Gastrocnemius medialis (tissue), 4 donors: ENCODE data around the gene TAS2R41.

ENCODE experiments used
- POLR2A ChIP-seq, 2 donors: fragments of 450-650 bp; IDR thresholded peaks; one replicate each; pipeline ENCODE4 v1.6.1; 2017; ENCODE audit warnings: antibody characterized with exemption in 2 of 2, mild to moderate bottlenecking in 2 of 2, moderate library complexity in 2 of 2
- TF ChIP-seq, protein P1 (sequence below), 5 experiments: fragments of 450-650 bp in 3 of 5; fragments of 200-600 bp in 2 of 5; sonication (generic) in 2 of 5; IDR thresholded peaks in 4 of 5; conservative IDR thresholded peaks in 1 of 5; 1 replicate in 4 of 5; 2 replicates in 1 of 5; pipeline ENCODE4 v1.5.1; 2016 to 2019; ENCODE audit warnings: antibody characterized with exemption in 5 of 5, mild to moderate bottlenecking in 3 of 5, moderate library complexity in 3 of 5

DNA sequence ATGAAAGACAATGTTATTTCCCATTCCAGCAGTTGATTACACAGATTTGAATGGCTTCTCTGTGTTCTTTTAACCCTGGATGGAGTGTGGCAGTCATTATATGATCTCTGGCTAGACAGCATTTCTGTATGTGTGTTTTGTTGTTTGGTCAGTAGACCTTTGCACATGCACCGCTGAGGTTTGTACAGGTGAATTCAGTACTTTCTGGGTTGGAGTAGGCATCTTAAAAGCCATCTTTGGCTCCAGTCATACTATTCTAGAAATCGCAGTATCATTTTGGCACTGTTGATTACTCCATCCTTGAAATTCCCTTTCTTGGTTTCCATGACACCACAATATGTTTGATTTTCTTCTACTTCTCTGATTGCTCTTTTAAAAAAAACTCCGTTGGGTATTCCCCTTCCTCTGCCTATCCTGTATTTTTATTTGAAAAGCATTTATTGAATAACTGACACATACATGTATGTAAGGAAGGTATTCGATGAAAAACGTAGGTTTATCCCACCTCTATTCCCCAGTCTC, 29.9 kb downstream of the TAS2R41 start:
- TF ChIP-seq, protein P1, sequence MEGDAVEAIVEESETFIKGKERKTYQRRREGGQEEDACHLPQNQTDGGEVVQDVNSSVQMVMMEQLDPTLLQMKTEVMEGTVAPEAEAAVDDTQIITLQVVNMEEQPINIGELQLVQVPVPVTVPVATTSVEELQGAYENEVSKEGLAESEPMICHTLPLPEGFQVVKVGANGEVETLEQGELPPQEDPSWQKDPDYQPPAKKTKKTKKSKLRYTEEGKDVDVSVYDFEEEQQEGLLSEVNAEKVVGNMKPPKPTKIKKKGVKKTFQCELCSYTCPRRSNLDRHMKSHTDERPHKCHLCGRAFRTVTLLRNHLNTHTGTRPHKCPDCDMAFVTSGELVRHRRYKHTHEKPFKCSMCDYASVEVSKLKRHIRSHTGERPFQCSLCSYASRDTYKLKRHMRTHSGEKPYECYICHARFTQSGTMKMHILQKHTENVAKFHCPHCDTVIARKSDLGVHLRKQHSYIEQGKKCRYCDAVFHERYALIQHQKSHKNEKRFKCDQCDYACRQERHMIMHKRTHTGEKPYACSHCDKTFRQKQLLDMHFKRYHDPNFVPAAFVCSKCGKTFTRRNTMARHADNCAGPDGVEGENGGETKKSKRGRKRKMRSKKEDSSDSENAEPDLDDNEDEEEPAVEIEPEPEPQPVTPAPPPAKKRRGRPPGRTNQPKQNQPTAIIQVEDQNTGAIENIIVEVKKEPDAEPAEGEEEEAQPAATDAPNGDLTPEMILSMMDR (IDR thresholded peaks at IDR 0.05 in 4 of 5, conservative IDR thresholded peaks at IDR 0.05 in 1 of 5), result no peak
- no peak for TF ChIP-seq POLR2A (IDR thresholded peaks at IDR 0.05)
